Stomach (tissue), 4 donors: Measurements from ENCODE around the gene CD84.

ENCODE experiments used
- CTCF ChIP-seq, 7 experiments: fragments of 450-650 bp in 4 of 7; fragments of 200-600 bp in 3 of 7; sonication (generic) in 3 of 7; IDR thresholded peaks; one replicate each; pipeline ENCODE4 v1.5.1; 2016 to 2019; ENCODE audit warnings: antibody characterized with exemption in 7 of 7, control low read depth in 2 of 7, mild to moderate bottlenecking in 1 of 7
- EP300 ChIP-seq: sonication (generic); formaldehyde crosslinking; IDR thresholded peaks from one replicate; pipeline ENCODE4 v1.6.1; 2017; ENCODE audit warnings: antibody characterized with exemption
- POLR2A ChIP-seq, 4 donors: fragments of 450-650 bp; IDR thresholded peaks; one replicate each; pipeline ENCODE4 v1.6.1; 2016; ENCODE audit warnings: antibody characterized with exemption in 4 of 4, control low read depth in 2 of 4, mild to moderate bottlenecking in 1 of 4, moderate library complexity in 1 of 4
- POLR2AphosphoS5 ChIP-seq, 3 donors: sonication (generic); formaldehyde crosslinking; IDR thresholded peaks; one replicate each; pipeline ENCODE4 v1.6.1; 2016; ENCODE audit warnings: antibody characterized with exemption in 3 of 3

- TF ChIP-seq EP300 (no peak), POLR2A (IDR thresholded peaks at IDR 0.05) (no peak), CTCF (IDR thresholded peaks at IDR 0.05) (no peak), POLR2AphosphoS5 (IDR thresholded peaks at IDR 0.05) (no peak)
Observed at GRCh38 chr1:160623862-160624261, 44.6 kb upstream of the CD84 start.
